ENCODE data around the gene EFCAB8.

EFCAB8 gene

GRCh38 chr20:32975698-32976674 is 117.3 kb downstream of the EFCAB8 start:
- no peak overlapping the region for H3K4me3 ChIP-seq (ENCODE audit: low read depth, low read length)
- no peak for TF ChIP-seq CTCF (IDR thresholded peaks at IDR 0.05; ENCODE audit: borderline replicate concordance, insufficient read depth, low read depth, low read length)

GRCh38 chr20:32976746-32977145 is 118.0 kb downstream of the EFCAB8 start:
- no peak overlapping the region for H3K4me3 ChIP-seq (ENCODE audit: low read depth, low read length)
- TF ChIP-seq CTCF (IDR thresholded peaks at IDR 0.05; ENCODE audit: borderline replicate concordance, insufficient read depth, low read depth, low read length), result no peak

GRCh38 chr20:32977281-32978008 is 118.7 kb downstream of the EFCAB8 start:
- no peak for TF ChIP-seq CTCF (IDR thresholded peaks at IDR 0.05; ENCODE audit: borderline replicate concordance, insufficient read depth, low read depth, low read length)
- no peak overlapping the region for H3K4me3 ChIP-seq (ENCODE audit: low read depth, low read length)

- H3K4me3 ChIP-seq (ENCODE audit: low read depth, low read length), result no peak overlapping the region
- no peak for TF ChIP-seq CTCF (IDR thresholded peaks at IDR 0.05; ENCODE audit: borderline replicate concordance, insufficient read depth, low read depth, low read length)
These were observed 119.2 kb downstream of the EFCAB8 start for GRCh38 chr20:32978009-32978335.

GRCh38 chr20:32979201-32979998 is 120.7 kb downstream of the EFCAB8 start:
- no peak for TF ChIP-seq CTCF (IDR thresholded peaks at IDR 0.05; ENCODE audit: borderline replicate concordance, insufficient read depth, low read depth, low read length)
- no peak overlapping the region for H3K4me3 ChIP-seq (ENCODE audit: low read depth, low read length)

- no peak for TF ChIP-seq CTCF (IDR thresholded peaks at IDR 0.05; ENCODE audit: borderline replicate concordance, insufficient read depth, low read depth, low read length)
- H3K4me3 ChIP-seq (ENCODE audit: low read depth, low read length), result no peak overlapping the region
These were observed 121.6 kb downstream of the EFCAB8 start for GRCh38 chr20:32980131-32980941.
